T-helper 1 cell treated with Interleukin-12 subunit alpha and Interleukin-12 subunit beta and Interleukin-4 antibody, amounts not matched to agents 30 ng/mL and 1 ng/mL, for 36 hours (primary cell): ENCODE measurements around the gene NEMF. TPM values are rescaled to one million over a fixed set of nuclear protein-coding genes. Genes with fewer than 3 reads are reported as not detected.
"Not testable (repeated sequence)": the region's sequence is repeated elsewhere in the genome, so short reads cannot be mapped to it uniquely, and the experiment has no call there.

Source experiments
- intact Hi-C: fragments of 100-400 bp; cut with micrococcal nuclease; formaldehyde crosslinking; loops from one replicate; pipeline ENCODE4 v1.15.1; 2024
- total RNA-seq: library from RNA; stranded (reverse); gene quantifications from 2 replicates; pipeline ENCODE4 v1.2.3, GENCODE V29; 2022

The NEMF gene
- total RNA-seq, 1 donor from 2014 or later = 94.7 TPM

DNA sequence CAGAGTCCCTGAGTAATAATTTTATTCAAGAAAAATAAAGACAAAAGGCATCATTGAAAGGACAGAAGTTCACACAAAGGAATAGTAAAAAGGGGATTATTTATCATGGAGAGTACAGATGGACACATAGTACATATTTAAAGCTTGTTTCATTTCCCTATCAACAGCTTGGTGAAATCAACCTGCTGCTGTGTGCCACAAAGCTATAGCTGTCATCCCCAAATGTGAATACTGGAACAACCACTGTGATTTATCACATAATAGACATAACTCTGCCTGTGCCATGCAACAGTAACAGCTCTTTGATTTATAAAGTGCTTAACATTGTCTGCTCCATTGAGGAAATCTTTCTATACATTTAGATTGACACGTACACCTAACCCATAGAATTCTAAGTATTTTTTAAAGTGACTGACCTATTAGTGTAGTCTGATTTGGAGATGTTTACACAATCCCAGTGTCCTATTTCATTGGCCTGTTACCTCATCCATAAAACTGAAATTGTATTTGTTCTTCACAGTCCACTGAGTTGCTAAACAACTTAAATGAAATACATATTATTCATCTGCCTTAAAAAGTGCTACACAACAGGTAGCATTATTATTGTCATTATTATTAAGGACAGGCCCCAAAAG, 3.3 kb downstream of the NEMF start:
- intact Hi-C loops = no loop called here

GRCh38 chr14:49828640-49829039, 23.9 kb downstream of the NEMF start:
- intact Hi-C loops = no loop called here

DNA sequence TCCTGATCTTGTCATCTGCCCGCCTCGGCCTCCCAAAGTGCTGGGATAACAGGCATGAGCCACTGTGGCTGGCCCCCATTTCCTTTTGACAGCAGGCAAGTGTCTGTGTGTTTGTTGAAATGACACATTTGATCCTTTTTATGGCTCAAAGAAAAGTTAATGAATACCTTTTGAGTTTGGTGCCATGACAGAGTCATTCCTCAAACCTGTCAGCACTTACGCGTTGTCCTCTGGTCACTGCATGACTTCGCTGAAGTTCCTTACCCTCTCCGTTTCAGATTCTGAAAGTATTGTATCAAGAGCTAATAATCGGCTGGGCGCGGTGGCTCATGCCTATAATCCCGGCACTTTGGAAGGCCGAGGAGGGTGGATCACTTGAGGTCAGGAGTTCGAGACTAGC, 32.4 kb downstream of the NEMF start:
- intact Hi-C loops = no loop called here

DNA sequence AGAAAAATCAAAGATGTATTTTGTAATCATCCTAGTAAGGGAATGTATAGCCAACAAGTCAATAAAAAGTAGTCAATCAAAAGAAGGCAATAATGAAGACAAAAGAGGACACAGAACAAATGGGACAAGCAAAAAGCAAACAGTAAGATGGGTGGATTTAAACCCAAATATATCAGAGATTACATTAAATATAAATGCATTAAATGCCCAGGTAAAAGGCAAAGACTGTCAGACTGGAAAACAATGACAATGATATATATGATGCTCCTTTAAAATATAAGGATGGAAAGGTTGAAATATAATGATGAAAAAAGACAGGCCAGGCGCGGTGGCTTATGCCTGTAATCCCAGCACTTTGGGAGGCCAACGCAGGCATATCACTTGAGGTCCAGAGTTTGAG, 35.7 kb downstream of the NEMF start:
- intact Hi-C loops = no loop called here

DNA sequence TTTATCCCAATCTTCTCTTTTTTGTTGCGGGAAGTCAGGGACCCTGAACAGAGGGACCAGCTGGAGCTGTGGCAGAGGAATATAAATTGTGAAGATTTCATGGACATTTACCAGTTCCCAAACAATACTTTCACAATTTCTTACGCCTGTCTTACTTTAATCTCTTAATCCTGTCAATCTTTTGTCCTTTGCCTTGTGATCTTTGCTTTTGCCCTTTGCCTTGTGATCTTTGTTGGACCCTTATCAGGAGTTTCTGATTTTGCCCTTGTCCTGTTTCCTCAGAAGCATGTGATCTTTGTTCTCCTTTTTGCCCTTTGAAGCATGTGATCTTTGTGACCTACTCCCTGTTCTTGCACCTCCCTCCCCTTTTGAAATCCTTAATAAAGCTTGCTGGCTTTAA, 36.5 kb downstream of the NEMF start:
- intact Hi-C loops = not testable (repeated sequence)

DNA sequence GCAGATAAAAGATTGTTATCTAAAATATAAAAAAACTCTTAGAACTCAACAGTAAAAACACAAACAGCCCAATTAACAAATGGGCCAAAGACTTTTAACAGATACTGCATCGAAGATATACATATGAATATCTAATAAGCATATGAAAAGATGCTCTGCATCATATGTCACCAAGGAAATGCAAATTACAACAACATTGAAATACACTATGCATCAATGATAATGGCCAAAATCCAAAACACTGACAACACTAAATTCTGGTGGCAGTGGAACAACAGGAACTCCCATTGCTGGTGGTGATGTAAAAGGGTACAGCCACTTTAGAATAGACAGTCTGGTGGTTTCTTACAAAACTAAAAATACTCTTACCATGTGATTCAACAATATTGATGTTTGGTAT, 43.8 kb downstream of the NEMF start:
- intact Hi-C loops = no loop called here

DNA sequence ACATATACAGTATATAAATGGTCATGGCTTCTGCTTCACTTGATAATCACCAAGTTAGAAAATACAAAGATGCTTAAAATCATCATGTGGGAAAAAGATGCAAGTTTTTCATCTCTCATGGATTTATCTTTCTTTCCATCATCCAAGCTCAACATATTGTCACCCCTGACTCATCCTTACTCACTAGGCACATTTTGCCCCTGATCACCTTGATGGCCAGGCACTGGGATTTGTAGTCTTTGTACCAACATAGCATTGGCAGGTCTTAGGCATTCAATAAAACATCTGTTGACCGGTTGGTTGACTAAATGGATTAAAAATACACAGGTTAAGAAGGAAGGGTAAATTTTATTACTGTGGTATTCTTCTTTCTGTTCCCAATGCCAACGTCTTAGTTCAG, 56.6 kb downstream of the NEMF start:
- intact Hi-C loops = no loop called here

DNA sequence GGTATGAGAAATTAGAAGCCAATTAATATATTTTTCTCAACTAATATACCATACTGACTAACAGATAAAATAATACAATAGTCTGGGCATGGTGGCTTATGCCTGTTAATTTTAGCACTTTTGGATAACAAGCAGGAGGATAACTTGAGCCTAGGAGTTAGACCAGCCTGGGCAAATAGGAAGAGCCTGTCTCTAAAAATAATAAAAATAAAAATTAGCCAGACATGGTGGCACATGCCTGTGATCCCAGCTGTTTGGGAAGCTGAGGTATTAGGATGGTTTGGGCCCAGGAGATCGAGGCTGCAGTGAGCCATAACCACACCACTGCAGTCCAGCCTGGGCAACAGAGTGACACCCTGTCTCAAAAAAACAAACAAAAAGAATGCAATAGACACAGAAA, 60.0 kb downstream of the NEMF start:
- intact Hi-C loops = no loop called here

GRCh38 chr14:49786315-49786714, 66.3 kb downstream of the NEMF start:
- intact Hi-C loops = no loop called here

- intact Hi-C loops = no loop called here
These were observed 69.1 kb downstream of the NEMF start for GRCh38 chr14:49783394-49784014.

GRCh38 chr14:49781040-49781439, 71.5 kb downstream of the NEMF start:
- intact Hi-C loops = not testable (repeated sequence)

DNA sequence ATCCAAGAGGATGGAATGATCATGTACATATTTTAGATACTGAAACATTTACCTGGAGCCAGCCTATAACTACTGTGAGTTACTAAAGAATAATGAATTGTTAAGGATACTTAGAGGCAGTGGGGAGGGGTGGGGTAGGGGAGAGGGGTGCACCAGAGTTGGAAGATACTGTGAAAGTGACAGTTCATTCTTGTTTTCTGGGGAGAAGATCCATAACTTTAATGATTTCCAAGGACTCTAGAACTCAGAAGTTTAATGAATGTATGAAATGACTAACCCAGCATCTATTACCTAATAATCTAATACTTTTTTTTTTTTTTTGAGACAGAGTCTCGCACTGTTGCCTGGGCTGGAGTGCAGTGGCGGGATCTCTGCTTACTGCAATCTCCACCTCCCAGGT, 74.2 kb downstream of the NEMF start:
- intact Hi-C loops = loop anchor here (10.0 kb wide), 1 partner anchor 56 kb away; no protein-coding TSS in a partner anchor

GRCh38 chr14:49774106-49774505, 78.5 kb downstream of the NEMF start:
- intact Hi-C loops = loop anchor here (10.0 kb wide), 1 partner anchor 61 kb away; no protein-coding TSS in a partner anchor

DNA sequence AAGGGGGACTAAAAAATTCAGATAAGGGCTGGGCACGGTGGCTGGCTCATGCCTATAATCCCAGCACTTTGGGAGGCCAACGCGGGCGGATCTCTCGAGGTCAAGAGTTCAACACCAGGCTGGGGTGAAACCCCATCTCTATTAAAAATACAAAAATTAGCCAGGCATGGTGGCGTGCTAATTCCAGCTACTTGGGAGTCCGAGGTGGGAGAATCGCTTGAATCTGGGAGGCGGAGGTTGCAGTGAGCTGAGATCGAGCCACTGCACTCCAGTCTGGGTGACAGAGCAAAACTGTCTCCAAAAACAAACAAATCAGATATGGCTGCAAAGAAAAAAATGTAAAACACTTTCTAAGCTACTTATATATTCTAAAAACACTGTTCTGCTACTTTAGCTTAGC, 80.9 kb downstream of the NEMF start:
- intact Hi-C loops = loop anchor here (10.0 kb wide), 1 partner anchor 63 kb away; no protein-coding TSS in a partner anchor

DNA sequence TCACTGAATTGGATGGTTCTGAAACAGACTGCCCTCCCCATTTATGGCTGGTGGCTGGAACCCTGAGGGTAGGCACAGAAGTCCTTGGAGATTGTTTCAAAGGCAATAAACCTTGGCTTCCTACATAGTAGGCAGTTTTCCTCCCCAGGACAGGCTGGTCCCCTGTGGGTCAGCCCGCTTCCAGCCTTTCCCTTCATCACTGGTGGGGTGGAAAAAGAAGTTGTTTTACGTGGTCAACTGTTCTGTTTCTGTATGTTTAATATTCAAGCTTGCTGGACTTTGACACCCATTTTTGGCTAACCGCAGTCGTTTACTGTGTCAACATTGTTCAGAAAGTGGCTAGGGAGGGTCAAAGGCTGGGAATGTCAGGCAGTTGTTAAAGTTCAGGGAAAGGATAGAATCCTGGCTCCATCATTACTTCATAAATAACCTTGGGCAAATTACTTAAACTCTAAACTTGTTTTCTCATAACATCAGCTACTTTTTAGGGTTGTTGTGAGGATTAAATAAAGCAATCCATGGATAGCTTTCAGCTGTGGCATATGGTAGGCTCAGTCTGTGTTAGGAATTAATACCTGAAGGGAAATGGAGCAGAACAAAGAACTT, 82.3 kb downstream of the NEMF start:
- intact Hi-C loops = loop anchor here (10.0 kb wide), 1 partner anchor 64 kb away; no protein-coding TSS in a partner anchor

DNA sequence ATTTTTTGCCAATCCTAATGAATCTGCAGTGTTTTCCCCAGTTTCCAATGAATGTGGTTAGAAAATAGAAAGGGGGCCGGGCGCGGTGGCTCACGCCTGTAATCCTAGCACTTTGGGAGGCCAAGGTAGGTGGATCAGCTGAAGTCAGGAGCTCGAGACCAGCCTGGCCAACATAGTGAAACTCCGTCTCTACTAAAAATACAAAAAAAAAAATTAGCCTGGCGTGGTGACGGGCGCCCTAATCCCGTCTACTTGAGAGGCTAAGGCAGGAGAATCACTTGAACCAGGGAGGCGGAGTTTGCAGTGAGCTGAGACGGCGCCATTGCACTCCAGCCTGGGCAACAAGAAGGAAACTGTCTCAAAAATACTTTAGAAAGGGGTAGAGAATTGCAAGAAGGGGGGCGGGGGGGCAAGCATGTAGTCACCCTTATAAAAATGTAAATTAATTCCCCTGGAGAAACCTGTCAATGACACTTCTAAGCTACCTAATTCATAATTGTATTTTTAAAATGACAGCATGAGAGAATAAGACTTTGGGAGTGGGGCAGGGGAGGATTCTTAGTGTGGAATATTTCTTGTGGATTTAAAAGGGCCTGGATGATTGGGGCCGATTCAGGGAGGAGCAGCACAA, 82.9 kb downstream of the NEMF start:
- intact Hi-C loops = loop anchor here (2.0 to 10.0 kb wide), 8 partner anchors 65 to 1055 kb away; partner anchors contain the start of genes MAP4K5, NEMF and SOS2

- intact Hi-C loops = loop anchor here (2.0 to 10.0 kb wide), 7 partner anchors 84 to 1056 kb away; partner anchors contain the start of genes MAP4K5, NEMF and SOS2
These were observed 83.4 kb downstream of the NEMF start for GRCh38 chr14:49769171-49769570.

DNA sequence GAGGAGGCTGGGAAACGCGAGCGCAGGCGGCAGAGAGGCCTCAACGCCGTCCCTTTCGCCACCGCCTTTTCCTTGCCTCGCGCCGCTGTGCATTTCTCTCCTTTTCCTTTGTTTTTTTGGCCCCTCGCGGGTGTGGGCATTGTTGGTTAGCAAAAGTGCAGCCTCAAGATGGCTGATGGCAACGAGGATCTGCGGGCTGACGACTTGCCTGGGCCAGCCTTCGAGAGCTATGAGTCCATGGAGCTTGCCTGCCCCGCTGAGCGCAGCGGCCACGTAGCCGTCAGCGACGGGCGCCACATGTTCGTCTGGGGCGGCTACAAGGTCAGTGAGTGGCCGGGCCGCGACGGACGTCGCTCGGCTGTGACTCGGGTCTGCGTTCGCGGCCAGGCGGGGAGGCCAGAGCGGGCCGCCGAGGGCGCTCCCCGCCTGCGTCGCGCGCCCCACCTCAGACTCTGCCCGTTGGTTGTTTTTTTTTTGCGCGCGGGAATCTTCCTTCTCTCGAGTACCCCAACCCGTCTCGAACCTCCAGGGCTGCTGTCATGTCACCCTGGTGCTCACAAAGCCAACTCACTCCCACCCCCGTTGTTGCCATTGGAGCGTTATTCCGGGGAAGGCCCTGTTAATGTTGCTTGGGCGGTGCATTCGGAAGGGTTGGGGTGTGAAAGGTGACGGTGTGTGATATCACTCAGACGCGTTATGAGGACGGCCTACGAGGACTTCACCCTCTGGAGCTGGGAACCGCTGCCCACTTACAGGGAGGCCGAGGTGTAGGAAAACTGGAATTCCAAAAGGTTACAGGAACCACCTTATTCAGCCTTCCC, 84.1 kb downstream of the NEMF start:
- intact Hi-C loops = loop anchor here (1.0 to 10.0 kb wide), 9 partner anchors 84 to 1056 kb away; partner anchors contain the start of genes MAP4K5, NEMF, RPS29 and SOS2

DNA sequence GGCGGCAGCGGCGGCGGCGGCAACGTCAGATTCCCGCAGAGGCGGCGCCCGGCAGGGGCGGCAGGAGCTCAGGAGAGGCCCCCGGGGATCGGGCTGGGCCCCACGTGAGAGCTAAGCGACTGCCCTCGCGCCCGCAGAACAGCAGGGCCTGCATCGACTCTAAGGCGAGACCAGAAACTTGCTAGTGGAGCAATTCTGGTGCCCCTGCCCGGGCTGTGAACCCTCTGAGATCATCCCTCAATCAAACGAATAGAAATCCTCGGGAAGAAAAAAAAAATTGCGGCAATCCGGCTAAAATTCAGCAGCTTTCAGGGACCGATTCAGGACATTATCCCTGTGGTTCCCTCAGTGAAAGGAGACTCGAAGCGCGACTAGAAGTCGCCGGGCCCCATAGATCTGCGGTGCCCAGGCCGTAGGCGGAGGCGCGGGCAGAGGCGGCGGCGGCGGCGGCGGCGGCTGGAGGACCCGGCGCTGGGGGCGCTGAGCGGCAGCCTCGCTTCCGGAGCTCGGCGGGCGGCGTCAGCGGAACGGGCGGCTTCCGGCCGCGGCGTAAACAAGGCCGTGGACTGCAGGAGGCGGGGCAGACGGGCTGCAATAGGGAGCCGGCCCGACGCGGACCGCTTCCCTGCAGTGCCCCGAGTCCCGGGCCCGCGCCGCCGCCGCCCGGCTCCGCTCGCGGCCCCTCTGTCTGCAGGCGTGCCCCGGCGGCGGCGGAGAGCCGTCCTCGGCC, 84.9 kb downstream of the NEMF start, which contains the start of gene KLHDC2:
Gene KLHDC2 (plus strand): TSS at position 583 of the 730 bp plus-strand sequence. CDS start 316 bp downstream, outside the sequence.
- intact Hi-C loops = loop anchor here (1.0 to 10.0 kb wide), 17 partner anchors 74 to 1093 kb away; partner anchors contain the start of genes DMAC2L, KLHDC1, L2HGDH and LRR1

DNA sequence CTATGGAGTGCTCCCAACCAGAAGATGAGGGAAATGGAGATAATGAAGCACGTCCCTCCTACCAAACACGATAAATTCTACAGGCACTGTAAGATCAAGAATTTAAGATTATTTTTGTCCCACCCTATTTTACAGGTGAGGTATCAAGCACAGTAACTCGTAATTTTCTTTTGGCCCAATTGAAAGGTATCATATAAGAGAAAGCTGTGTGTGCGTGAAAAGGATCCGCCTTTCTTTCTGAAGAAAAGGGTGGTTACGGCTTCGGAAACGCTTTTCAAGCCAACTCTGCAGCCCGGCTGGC, 85.4 kb downstream of the NEMF start:
- intact Hi-C loops = loop anchor here (1.0 to 10.0 kb wide), 13 partner anchors 74 to 1094 kb away; partner anchors contain the start of genes DMAC2L, KLHDC1, L2HGDH and LRR1
